Colonic mucosa (tissue), 4 donors: ENCODE data around the gene PNP. TPM values are rescaled to one million over a fixed set of nuclear protein-coding genes. Genes with fewer than 3 reads are reported as not detected.
A peak's percentile ranks its signal among the peaks of the same experiment; 100 is the strongest.

Experiments used
- DNase-seq: peaks from one replicate; pipeline ENCODE4 v3.0.0-alpha.2; 2020
- H3K27ac ChIP-seq: fragments of 200-600 bp; one replicate; pipeline ENCODE4 v1.8.0; 2021
- H3K27me3 ChIP-seq: fragments of 200-600 bp; one replicate; pipeline ENCODE4 v1.8.0; 2021
- H3K36me3 ChIP-seq: fragments of 200-600 bp; one replicate; pipeline ENCODE4 v1.8.0; 2021
- H3K4me1 ChIP-seq: fragments of 200-600 bp; one replicate; pipeline ENCODE4 v1.8.0; 2021; ENCODE audit warnings: mild to moderate bottlenecking
- H3K4me3 ChIP-seq: fragments of 200-600 bp; one replicate; pipeline ENCODE4 v1.8.0; 2021
- H3K9ac ChIP-seq, 2 donors: one replicate each; pipeline ENCODE4 v1.7.0; 2013; ENCODE audit warnings: control low read depth in 2 of 2, low read depth in 2 of 2, low read length in 2 of 2
- H3K9me3 ChIP-seq: fragments of 200-600 bp; one replicate; pipeline ENCODE4 v1.8.0; 2021
- CTCF ChIP-seq: fragments of 200-600 bp; IDR thresholded peaks from one replicate; pipeline ENCODE4 v1.8.0; 2022; ENCODE audit warnings: antibody characterized with exemption, mild to moderate bottlenecking
- intact Hi-C: fragments of 100-400 bp; cut with DNase I; formaldehyde crosslinking; loops from one replicate; pipeline ENCODE4 v1.14.1; 2022
- total RNA-seq, 2 donors: library from RNA; stranded (reverse); fragmentation: NEBNext Ultra II Directional in 1 of 2; extraction: Animal tissue kit (Norgen Biotek cat#: 25700) in 1 of 2; gene quantifications; one replicate each; pipeline ENCODE4 v1.2.1, GENCODE V29; 2021
- donor health status: healthy.
- donor health status: DM: no; HTN: no; CAD: no.
- donor health status: DM: no; HTN: no; CAD: no.

The PNP gene
- 100 to 1,000 TPM; 121 to 123 TPM for total RNA-seq

GRCh38 chr14:20469242-20469889, at the start of gene PNP:
Gene PNP, plus strand, starts transcription at chr14:20469406. Its CDS starts 119 bp downstream, at chr14:20469525.
- Histone ChIP-seq H3K9ac (peak within 1 kb of the TSS; percentile 97 to 99), H3K27ac (peak within 1 kb of the TSS; percentile 99), H3K27me3 (no peaks in the 10 kb centered on the region), H3K9me3 (no peaks in the 10 kb centered on the region), H3K4me3 (peak within 1 kb of the TSS; percentile 93), H3K36me3 (peaks cover 12% of the 10 kb centered on the region), H3K4me1 (peaks cover 3% of the 10 kb centered on the region)
- intact Hi-C loops, result loop anchor here (10.0 kb wide), 2 partner anchors 125 to 215 kb away; partner anchors contain the start of genes ANG, PARP2 and RNASE4
- TF ChIP-seq CTCF, result no peak
- DNase-seq, result peak; percentile 98

- peaks cover 7% of the 10 kb centered on the region for H3K4me1 ChIP-seq
- H3K9ac ChIP-seq, result peak overlapping the region in 1 of 2 donors; percentile 68
- DNase-seq, result no peak
- intact Hi-C loops, result loop anchor here (10.0 kb wide), 2 partner anchors 185 to 265 kb away; partner anchors contain the start of genes ANG and RNASE4
- no peak for TF ChIP-seq CTCF
- H3K36me3 ChIP-seq, result no peaks in the 10 kb centered on the region
- H3K27me3 ChIP-seq, result no peaks in the 10 kb centered on the region
- no peaks in the 10 kb centered on the region for H3K9me3 ChIP-seq
- no peak overlapping the region for H3K4me3 ChIP-seq
- peak overlapping the region; percentile 91 for H3K27ac ChIP-seq
These were observed 49.8 kb upstream of the PNP start for GRCh38 chr14:20419419-20419818.

GRCh38 chr14:20421267-20421666, 47.9 kb upstream of the PNP start:
- no peak overlapping the region for H3K4me3 ChIP-seq
- H3K27me3 ChIP-seq, result no peaks in the 10 kb centered on the region
- H3K4me1 ChIP-seq, result no peaks in the 10 kb centered on the region
- no peaks in the 10 kb centered on the region for H3K36me3 ChIP-seq
- intact Hi-C loops, result no loop called here
- H3K9me3 ChIP-seq, result no peaks in the 10 kb centered on the region
- no peak for TF ChIP-seq CTCF
- H3K27ac ChIP-seq, result peak overlapping the region; percentile 7
- no peak overlapping the region for H3K9ac ChIP-seq
- no peak for DNase-seq

- DNase-seq, result no peak
- no peak overlapping the region for H3K9ac ChIP-seq
- H3K27ac ChIP-seq, result no peak overlapping the region
- H3K4me1 ChIP-seq, result no peaks in the 10 kb centered on the region
- H3K27me3 ChIP-seq, result no peaks in the 10 kb centered on the region
- no peaks in the 10 kb centered on the region for H3K36me3 ChIP-seq
- TF ChIP-seq CTCF, result no peak
- no peak overlapping the region for H3K4me3 ChIP-seq
- intact Hi-C loops, result no loop called here
- H3K9me3 ChIP-seq, result no peaks in the 10 kb centered on the region
These were observed 46.3 kb upstream of the PNP start for GRCh38 chr14:20422886-20423285.

- Histone ChIP-seq H3K9ac (no peak overlapping the region), H3K27ac (no peak overlapping the region), H3K9me3 (no peaks in the 10 kb centered on the region), H3K36me3 (no peaks in the 10 kb centered on the region), H3K4me3 (no peak overlapping the region), H3K27me3 (no peaks in the 10 kb centered on the region), H3K4me1 (no peaks in the 10 kb centered on the region)
- intact Hi-C loops, result no loop called here
- no peak for TF ChIP-seq CTCF
- no peak for DNase-seq
These were observed 44.4 kb upstream of the PNP start for GRCh38 chr14:20424851-20425250.
